Activated naive CD4-positive, alpha-beta T cell treated with anti-CD3 and anti-CD28 coated beads, Interleukin-2, amount 10 ng/mL, durations not matched to agents 7 days and 5 days (primary cell): ENCODE data around the gene CNST.

Experiments used
- CTCF ChIA-PET: fragments of 350-600 bp; sonication (Branson Sonifier 250); formaldehyde crosslinking; loops from one replicate; lab custom pipeline; 2021; ENCODE audit warnings: antibody characterized with exemption; lab: Charles Lee
- DNase-seq: peaks from one replicate; pipeline ENCODE4 v3.0.0-alpha.2; 2020
- H3K27ac Mint-ChIP-seq: one replicate; pipeline ENCODE4 v1.8.0; 2021; ENCODE audit warnings: mild to moderate bottlenecking, moderate library complexity, mixed read lengths
- H3K27me3 Mint-ChIP-seq: one replicate; pipeline ENCODE4 v1.8.0; 2021; ENCODE audit warnings: mild to moderate bottlenecking, mixed read lengths
- H3K36me3 Mint-ChIP-seq: one replicate; pipeline ENCODE4 v1.8.0; 2021; ENCODE audit warnings: mixed read lengths
- H3K4me1 Mint-ChIP-seq: one replicate; pipeline ENCODE4 v1.8.0; 2021; ENCODE audit warnings: mixed read lengths
- H3K4me3 Mint-ChIP-seq: one replicate; pipeline ENCODE4 v1.8.0; 2021; ENCODE audit warnings: mild to moderate bottlenecking, moderate library complexity, mixed read lengths
- H3K9me3 Mint-ChIP-seq: one replicate; pipeline ENCODE4 v1.8.0; 2021; ENCODE audit warnings: mixed read lengths

The CNST gene

DNA sequence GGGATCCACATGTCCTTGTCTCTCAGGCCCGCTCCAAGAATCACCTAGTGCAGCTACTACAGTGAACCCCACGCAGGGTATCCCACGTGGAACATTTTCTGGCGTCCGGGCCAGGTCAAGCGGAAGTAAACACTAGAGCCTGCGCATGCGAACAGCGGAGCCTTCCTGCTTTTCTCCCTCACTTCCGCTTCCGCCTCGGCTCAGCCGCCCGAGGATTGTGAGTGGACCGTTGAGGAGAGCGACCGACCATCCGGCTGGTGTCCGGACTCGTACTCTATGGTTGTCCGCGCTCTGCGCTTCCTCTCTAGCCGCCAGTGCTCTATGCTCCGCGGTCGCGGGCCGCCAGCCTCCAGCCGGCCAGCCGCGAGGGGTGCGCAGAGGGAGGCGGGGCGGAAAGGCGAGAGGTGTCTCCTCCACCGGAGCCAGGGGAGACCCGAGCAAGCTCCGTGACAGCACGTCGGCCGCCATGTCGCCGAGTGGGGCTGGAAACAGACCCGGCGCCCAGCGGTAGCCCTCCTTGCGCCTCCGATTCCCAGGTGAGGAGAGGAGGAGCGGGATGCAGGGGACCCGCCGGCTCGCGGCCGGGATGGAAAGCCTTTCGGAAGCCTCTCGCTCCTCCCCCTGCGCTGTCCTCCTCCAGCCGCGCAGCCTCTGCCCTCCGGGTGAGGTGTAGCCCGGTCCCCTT lies at the start of gene CNST, which contains the start of gene TFB2M:
Gene CNST (plus strand): TSS at position 329 of the 685 bp plus-strand sequence. CDS start 25,107 bp downstream, outside the sequence.
Gene TFB2M (minus strand): TSS at position 134 of the 685 bp plus-strand sequence. CDS start 123 bp downstream, at position 11.
- Mint-ChIP-seq H3K27me3 (no peaks in the 10 kb centered on the region), H3K4me1 (peaks cover 56% of the 10 kb centered on the region), H3K27ac (peak within 1 kb of the TSS; percentile 99), H3K36me3 (peaks cover 18% of the 10 kb centered on the region), H3K4me3 (peak within 1 kb of the TSS; percentile 98), H3K9me3 (peaks cover under 1% of the 10 kb centered on the region)
- DNase-seq: peak; percentile 95
- CTCF ChIA-PET: interaction anchor here (1.1 kb wide), 1 partner anchor 62 kb away, joined by 3 read pairs; no protein-coding TSS in a partner anchor

GRCh38 chr1:246517391-246517790 lies 48.9 kb upstream of the CNST start:
- Mint-ChIP-seq H3K9me3 (peaks cover 52% of the 10 kb centered on the region), H3K36me3 (peaks cover 4% of the 10 kb centered on the region), H3K4me3 (no peak overlapping the region), H3K4me1 (peaks cover 9% of the 10 kb centered on the region), H3K27ac (no peak overlapping the region), H3K27me3 (no peaks in the 10 kb centered on the region)
- CTCF ChIA-PET: no interaction called here
- no peak for DNase-seq

GRCh38 chr1:246518456-246519205 lies 47.6 kb upstream of the CNST start:
- CTCF ChIA-PET: no interaction called here
- no peaks in the 10 kb centered on the region for H3K27me3 Mint-ChIP-seq
- H3K36me3 Mint-ChIP-seq: peaks cover 4% of the 10 kb centered on the region
- H3K4me1 Mint-ChIP-seq: peaks cover 7% of the 10 kb centered on the region
- H3K27ac Mint-ChIP-seq: no peak overlapping the region
- no peak for DNase-seq
- H3K9me3 Mint-ChIP-seq: peaks cover 49% of the 10 kb centered on the region
- H3K4me3 Mint-ChIP-seq: no peak overlapping the region

- peaks cover 44% of the 10 kb centered on the region for H3K9me3 Mint-ChIP-seq
- H3K4me3 Mint-ChIP-seq: no peak overlapping the region
- no peak overlapping the region for H3K27ac Mint-ChIP-seq
- peaks cover 1% of the 10 kb centered on the region for H3K36me3 Mint-ChIP-seq
- peaks cover under 1% of the 10 kb centered on the region for H3K4me1 Mint-ChIP-seq
- no peak for DNase-seq
- H3K27me3 Mint-ChIP-seq: no peaks in the 10 kb centered on the region
- CTCF ChIA-PET: no interaction called here
These were observed 46.7 kb upstream of the CNST start for GRCh38 chr1:246519514-246519913.

- DNase-seq: no peak
- Mint-ChIP-seq H3K4me3 (no peak overlapping the region), H3K4me1 (peaks cover 6% of the 10 kb centered on the region), H3K36me3 (no peaks in the 10 kb centered on the region), H3K27me3 (peaks cover 4% of the 10 kb centered on the region), H3K9me3 (peaks cover 20% of the 10 kb centered on the region), H3K27ac (no peak overlapping the region)
- CTCF ChIA-PET: interaction anchor here (0.6 kb wide), 1 partner anchor 568 kb away, joined by 3 read pairs; no protein-coding TSS in a partner anchor
These were observed 39.9 kb upstream of the CNST start for GRCh38 chr1:246526380-246526779.

GRCh38 chr1:246526915-246527314 lies 39.3 kb upstream of the CNST start:
- peaks cover 6% of the 10 kb centered on the region for H3K4me1 Mint-ChIP-seq
- H3K36me3 Mint-ChIP-seq: no peaks in the 10 kb centered on the region
- no peak for DNase-seq
- H3K9me3 Mint-ChIP-seq: peaks cover 15% of the 10 kb centered on the region
- no peak overlapping the region for H3K27ac Mint-ChIP-seq
- H3K27me3 Mint-ChIP-seq: peaks cover 4% of the 10 kb centered on the region
- CTCF ChIA-PET: interaction anchor here (0.6 kb wide), 1 partner anchor 568 kb away, joined by 3 read pairs; no protein-coding TSS in a partner anchor
- no peak overlapping the region for H3K4me3 Mint-ChIP-seq

- peak overlapping the region; percentile 85 for H3K27ac Mint-ChIP-seq
- peaks cover 6% of the 10 kb centered on the region for H3K4me1 Mint-ChIP-seq
- H3K27me3 Mint-ChIP-seq: peaks cover 4% of the 10 kb centered on the region
- H3K4me3 Mint-ChIP-seq: no peak overlapping the region
- CTCF ChIA-PET: interaction anchor here (1.0 kb wide), 1 partner anchor 93 kb away, joined by 3 read pairs; no protein-coding TSS in a partner anchor
- peaks cover 13% of the 10 kb centered on the region for H3K9me3 Mint-ChIP-seq
- DNase-seq: no peak
- no peaks in the 10 kb centered on the region for H3K36me3 Mint-ChIP-seq
These were observed 38.7 kb upstream of the CNST start for GRCh38 chr1:246527402-246528088.

- DNase-seq: no peak
- Mint-ChIP-seq H3K4me3 (no peak overlapping the region), H3K27me3 (peaks cover 7% of the 10 kb centered on the region), H3K27ac (no peak overlapping the region), H3K36me3 (no peaks in the 10 kb centered on the region), H3K4me1 (peaks cover 6% of the 10 kb centered on the region), H3K9me3 (peaks cover 13% of the 10 kb centered on the region)
- CTCF ChIA-PET: no interaction called here
These were observed 37.1 kb upstream of the CNST start for GRCh38 chr1:246528933-246529731.

GRCh38 chr1:246530482-246530881 lies 35.8 kb upstream of the CNST start:
- DNase-seq: no peak
- Mint-ChIP-seq H3K27ac (no peak overlapping the region), H3K4me1 (peaks cover 6% of the 10 kb centered on the region), H3K36me3 (no peaks in the 10 kb centered on the region), H3K27me3 (peaks cover 11% of the 10 kb centered on the region), H3K4me3 (no peak overlapping the region), H3K9me3 (peaks cover 13% of the 10 kb centered on the region)
- CTCF ChIA-PET: no interaction called here

- Mint-ChIP-seq H3K27ac (no peak overlapping the region), H3K27me3 (peaks cover 11% of the 10 kb centered on the region), H3K36me3 (no peaks in the 10 kb centered on the region), H3K4me3 (no peak overlapping the region), H3K9me3 (peaks cover 13% of the 10 kb centered on the region), H3K4me1 (peaks cover under 1% of the 10 kb centered on the region)
- CTCF ChIA-PET: interaction anchor here (0.9 to 1.3 kb wide), 3 partner anchors 18 to 98 kb away, joined by 3 read pairs; no protein-coding TSS in a partner anchor
- DNase-seq: no peak
These were observed 33.7 kb upstream of the CNST start for GRCh38 chr1:246532519-246532918.

DNA sequence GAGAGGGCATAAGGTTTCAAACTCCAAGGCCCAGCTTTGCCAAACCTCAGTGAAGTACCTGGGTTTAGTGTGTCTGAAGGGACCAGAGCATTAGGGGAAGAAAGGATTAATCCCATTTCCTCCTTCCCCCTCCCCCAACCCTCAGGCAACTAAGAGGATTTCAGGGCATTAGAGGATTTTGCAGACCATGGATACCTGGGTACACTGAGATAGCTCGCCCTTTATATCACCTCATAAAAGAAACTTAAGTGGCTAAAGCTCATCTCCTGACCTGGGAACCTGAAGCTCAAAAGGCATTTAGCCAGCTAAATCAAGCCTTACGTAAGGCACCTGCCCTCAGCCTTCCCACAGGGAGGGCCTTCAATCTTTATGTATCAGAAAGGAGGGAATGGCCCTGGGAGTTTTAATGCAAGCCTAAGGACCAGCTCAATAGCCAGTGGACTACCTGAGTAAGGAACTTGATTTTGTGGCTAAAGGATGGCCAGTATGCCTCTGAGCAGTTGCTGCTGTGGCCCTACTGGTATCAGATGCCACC lies 32.8 kb upstream of the CNST start:
- Mint-ChIP-seq H3K4me1 (no peaks in the 10 kb centered on the region), H3K27ac (no peak overlapping the region), H3K27me3 (peaks cover 7% of the 10 kb centered on the region), H3K9me3 (peaks cover 13% of the 10 kb centered on the region), H3K36me3 (no peaks in the 10 kb centered on the region), H3K4me3 (no peak overlapping the region)
- CTCF ChIA-PET: interaction anchor here (1.1 kb wide), 1 partner anchor 25 kb away, joined by 4 read pairs; no protein-coding TSS in a partner anchor
- no peak for DNase-seq

- H3K27me3 Mint-ChIP-seq: peaks cover 7% of the 10 kb centered on the region
- no peaks in the 10 kb centered on the region for H3K4me1 Mint-ChIP-seq
- CTCF ChIA-PET: interaction anchor here (1.1 kb wide), 1 partner anchor 26 kb away, joined by 4 read pairs; no protein-coding TSS in a partner anchor
- no peak overlapping the region for H3K27ac Mint-ChIP-seq
- peaks cover 2% of the 10 kb centered on the region for H3K36me3 Mint-ChIP-seq
- DNase-seq: no peak
- H3K4me3 Mint-ChIP-seq: no peak overlapping the region
- H3K9me3 Mint-ChIP-seq: peaks cover 13% of the 10 kb centered on the region
These were observed 32.1 kb upstream of the CNST start for GRCh38 chr1:246534114-246534513.

DNA sequence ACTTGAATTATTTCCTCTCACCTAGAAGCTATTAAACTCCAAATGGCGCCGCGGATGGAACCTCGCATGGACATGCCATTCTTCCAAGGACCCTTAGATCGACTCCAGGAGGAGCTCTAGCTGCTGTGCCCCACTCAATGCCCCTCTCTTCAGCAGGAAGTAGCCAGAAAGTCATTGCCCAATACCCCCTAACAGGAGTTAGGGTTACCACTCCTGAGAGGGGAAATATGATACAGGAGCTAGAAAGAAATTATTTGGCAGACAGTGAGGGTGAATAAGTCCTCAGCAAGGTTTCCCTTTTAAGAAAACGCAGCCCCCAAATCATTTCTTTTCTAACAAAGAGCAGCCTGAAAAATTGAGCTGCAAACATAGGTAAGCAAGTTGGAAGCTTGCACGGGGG lies 28.8 kb upstream of the CNST start:
- Mint-ChIP-seq H3K27ac (no peak overlapping the region), H3K4me3 (no peak overlapping the region), H3K4me1 (no peaks in the 10 kb centered on the region), H3K27me3 (peaks cover 7% of the 10 kb centered on the region), H3K36me3 (peaks cover 10% of the 10 kb centered on the region), H3K9me3 (no peaks in the 10 kb centered on the region)
- no peak for DNase-seq
- CTCF ChIA-PET: no interaction called here
